Measurements from ENCODE around the gene OMA1.

OMA1 gene

GRCh38 chr1:58465176-58465575, 81.3 kb downstream of the OMA1 start:
- Histone ChIP-seq H3K4me2 (ENCODE audit: low read depth, low read length) (no peak overlapping the region), H3K27me3 (replicated peaks; ENCODE audit: insufficient read depth, low read length) (no peaks in the 10 kb centered on the region), H3K4me3 (ENCODE audit: low read length) (no peak overlapping the region), H3K36me3 (replicated peaks; ENCODE audit: insufficient read depth, low read length) (no peaks in the 10 kb centered on the region), H3K27ac (ENCODE audit: low read length) (no peak overlapping the region), H2AFZ (ENCODE audit: low read length) (no peak overlapping the region), H3K9ac (ENCODE audit: low read length) (no peak overlapping the region), H3K9me2 (replicated peaks; ENCODE audit: insufficient read depth, low read length) (no peaks in the 10 kb centered on the region), H3F3A (ENCODE audit: insufficient read depth, low read length) (no peaks in the 10 kb centered on the region), H3K9me3 (replicated peaks; ENCODE audit: insufficient read depth, low read length) (no peaks in the 10 kb centered on the region), H4K20me1 (ENCODE audit: insufficient read depth, low read length) (no peaks in the 10 kb centered on the region), H3K4me1 (ENCODE audit: low read length) (no peaks in the 10 kb centered on the region), H3K79me2 (ENCODE audit: low read length) (no peaks in the 10 kb centered on the region)
- no peak for DNase-seq
- TF ChIP-seq EZH2phosphoT487 (IDR thresholded peaks at IDR 0.05; ENCODE audit: low read length) = no peak
- TF ChIP-seq EZH2 (optimal IDR thresholded peaks at IDR 0.05; ENCODE audit: low read depth, low read length) = no peak
- TF ChIP-seq CTCF (IDR thresholded peaks at IDR 0.05; ENCODE audit: low read length) = no peak

- DNase-seq = no peak
- no peak for TF ChIP-seq EZH2 (optimal IDR thresholded peaks at IDR 0.05; ENCODE audit: low read depth, low read length)
- no peak for TF ChIP-seq EZH2phosphoT487 (IDR thresholded peaks at IDR 0.05; ENCODE audit: low read length)
- no peak for TF ChIP-seq CTCF (IDR thresholded peaks at IDR 0.05; ENCODE audit: low read length)
Observed at GRCh38 chr1:58460469-58460868, 86.1 kb downstream of the OMA1 start.

GRCh38 chr1:58459911-58460310, 86.6 kb downstream of the OMA1 start:
- Histone ChIP-seq H3K9me3 (replicated peaks; ENCODE audit: insufficient read depth, low read length) (no peaks in the 10 kb centered on the region), H3K27me3 (replicated peaks; ENCODE audit: insufficient read depth, low read length) (no peaks in the 10 kb centered on the region), H3K9ac (ENCODE audit: low read length) (no peak overlapping the region), H3K4me2 (ENCODE audit: low read depth, low read length) (no peak overlapping the region), H3F3A (ENCODE audit: insufficient read depth, low read length) (no peaks in the 10 kb centered on the region), H3K9me2 (replicated peaks; ENCODE audit: insufficient read depth, low read length) (no peaks in the 10 kb centered on the region), H3K79me2 (ENCODE audit: low read length) (no peaks in the 10 kb centered on the region), H3K36me3 (replicated peaks; ENCODE audit: insufficient read depth, low read length) (no peaks in the 10 kb centered on the region), H4K20me1 (ENCODE audit: insufficient read depth, low read length) (no peaks in the 10 kb centered on the region), H3K27ac (ENCODE audit: low read length) (no peak overlapping the region), H2AFZ (ENCODE audit: low read length) (no peak overlapping the region), H3K4me1 (ENCODE audit: low read length) (no peaks in the 10 kb centered on the region), H3K4me3 (ENCODE audit: low read length) (no peak overlapping the region)
- no peak for TF ChIP-seq CTCF (IDR thresholded peaks at IDR 0.05; ENCODE audit: low read length)
- no peak for TF ChIP-seq EZH2phosphoT487 (IDR thresholded peaks at IDR 0.05; ENCODE audit: low read length)
- no peak for TF ChIP-seq EZH2 (optimal IDR thresholded peaks at IDR 0.05; ENCODE audit: low read depth, low read length)
- no peak for DNase-seq

More at GRCh38 chr1:58460469-58460868, 86.1 kb downstream of the OMA1 start:
- no peak overlapping the region for H3K4me2 ChIP-seq (ENCODE audit: low read depth, low read length)
- no peaks in the 10 kb centered on the region for H3F3A ChIP-seq (ENCODE audit: insufficient read depth, low read length)
- no peaks in the 10 kb centered on the region for H3K9me3 ChIP-seq (replicated peaks; ENCODE audit: insufficient read depth, low read length)
- H3K27ac ChIP-seq (ENCODE audit: low read length) = no peak overlapping the region
- no peaks in the 10 kb centered on the region for H4K20me1 ChIP-seq (ENCODE audit: insufficient read depth, low read length)
- H3K9ac ChIP-seq (ENCODE audit: low read length) = no peak overlapping the region
- H3K27me3 ChIP-seq (replicated peaks; ENCODE audit: insufficient read depth, low read length) = no peaks in the 10 kb centered on the region
- H3K36me3 ChIP-seq (replicated peaks; ENCODE audit: insufficient read depth, low read length) = no peaks in the 10 kb centered on the region
- no peaks in the 10 kb centered on the region for H3K79me2 ChIP-seq (ENCODE audit: low read length)
- no peaks in the 10 kb centered on the region for H3K9me2 ChIP-seq (replicated peaks; ENCODE audit: insufficient read depth, low read length)
- no peak overlapping the region for H3K4me3 ChIP-seq (ENCODE audit: low read length)
- H3K4me1 ChIP-seq (ENCODE audit: low read length) = no peaks in the 10 kb centered on the region
- no peak overlapping the region for H2AFZ ChIP-seq (ENCODE audit: low read length)
